HG02588 (cell line): Measurements from ENCODE around the gene MIOX.
"Not testable (repeated sequence)": the region's sequence is repeated elsewhere in the genome, so short reads cannot be mapped to it uniquely, and the experiment has no call there.

Source experiments
- ATAC-seq: cut with Tn5 transposase; IDR thresholded peaks from one replicate; pipeline ENCODE4 v1.9.1; 2021; ENCODE audit warnings: mild to moderate bottlenecking, moderate library complexity; ENCODE audit not compliant: unreplicated experiment

The MIOX gene

GRCh38 chr22:50513175-50513574, 26.5 kb downstream of the MIOX start:
- no peak for ATAC-seq

GRCh38 chr22:50516068-50516467, 29.4 kb downstream of the MIOX start:
- ATAC-seq: no peak

- no peak for ATAC-seq
Measured at GRCh38 chr22:50516891-50517290, 30.2 kb downstream of the MIOX start.

GRCh38 chr22:50517495-50518260, 31.0 kb downstream of the MIOX start:
- no peak for ATAC-seq

- no peak for ATAC-seq
Measured at GRCh38 chr22:50518606-50519005, 31.9 kb downstream of the MIOX start.

GRCh38 chr22:50519151-50519550, 32.5 kb downstream of the MIOX start:
- no peak for ATAC-seq

GRCh38 chr22:50520184-50520583, 33.5 kb downstream of the MIOX start:
- not testable (repeated sequence) for ATAC-seq

- no peak for ATAC-seq
Measured at GRCh38 chr22:50520826-50521453, 34.3 kb downstream of the MIOX start.

- ATAC-seq: no peak
Measured at GRCh38 chr22:50521710-50522109, 35.1 kb downstream of the MIOX start.

GRCh38 chr22:50522208-50522805, 35.6 kb downstream of the MIOX start:
- no peak for ATAC-seq

- no peak for ATAC-seq
Measured at GRCh38 chr22:50522806-50523438, 36.3 kb downstream of the MIOX start.

GRCh38 chr22:50523458-50523805, 36.8 kb downstream of the MIOX start:
- ATAC-seq: no peak

GRCh38 chr22:50523806-50524675, 37.4 kb downstream of the MIOX start:
- ATAC-seq: no peak

- ATAC-seq: no peak
Measured at GRCh38 chr22:50524676-50525103, 38.0 kb downstream of the MIOX start.

- peak; percentile 37 for ATAC-seq
Measured at GRCh38 chr22:50525104-50525857, 38.6 kb downstream of the MIOX start, which contains the start of gene SCO2. SCO2 (minus strand) TSS chr22:50525598; CDS start chr22:50524411, 1,187 bp downstream.

- ATAC-seq: peak; percentile 17
Measured at GRCh38 chr22:50525858-50526107, 39.1 kb downstream of the MIOX start.

GRCh38 chr22:50526108-50526833, 39.6 kb downstream of the MIOX start:
- peak; percentile 31 for ATAC-seq

GRCh38 chr22:50526834-50527801, 40.5 kb downstream of the MIOX start:
- ATAC-seq: no peak
